GM21447 (cell line): ENCODE data around the gene S1PR1.
"Not testable (repeated sequence)": the region's sequence is repeated elsewhere in the genome, so short reads cannot be mapped to it uniquely, and the experiment has no call there.

Experiments
- ATAC-seq: cut with Tn5 transposase; IDR thresholded peaks from one replicate; pipeline ENCODE4 v1.9.1; 2021; ENCODE audit not compliant: unreplicated experiment

Gene S1PR1

DNA sequence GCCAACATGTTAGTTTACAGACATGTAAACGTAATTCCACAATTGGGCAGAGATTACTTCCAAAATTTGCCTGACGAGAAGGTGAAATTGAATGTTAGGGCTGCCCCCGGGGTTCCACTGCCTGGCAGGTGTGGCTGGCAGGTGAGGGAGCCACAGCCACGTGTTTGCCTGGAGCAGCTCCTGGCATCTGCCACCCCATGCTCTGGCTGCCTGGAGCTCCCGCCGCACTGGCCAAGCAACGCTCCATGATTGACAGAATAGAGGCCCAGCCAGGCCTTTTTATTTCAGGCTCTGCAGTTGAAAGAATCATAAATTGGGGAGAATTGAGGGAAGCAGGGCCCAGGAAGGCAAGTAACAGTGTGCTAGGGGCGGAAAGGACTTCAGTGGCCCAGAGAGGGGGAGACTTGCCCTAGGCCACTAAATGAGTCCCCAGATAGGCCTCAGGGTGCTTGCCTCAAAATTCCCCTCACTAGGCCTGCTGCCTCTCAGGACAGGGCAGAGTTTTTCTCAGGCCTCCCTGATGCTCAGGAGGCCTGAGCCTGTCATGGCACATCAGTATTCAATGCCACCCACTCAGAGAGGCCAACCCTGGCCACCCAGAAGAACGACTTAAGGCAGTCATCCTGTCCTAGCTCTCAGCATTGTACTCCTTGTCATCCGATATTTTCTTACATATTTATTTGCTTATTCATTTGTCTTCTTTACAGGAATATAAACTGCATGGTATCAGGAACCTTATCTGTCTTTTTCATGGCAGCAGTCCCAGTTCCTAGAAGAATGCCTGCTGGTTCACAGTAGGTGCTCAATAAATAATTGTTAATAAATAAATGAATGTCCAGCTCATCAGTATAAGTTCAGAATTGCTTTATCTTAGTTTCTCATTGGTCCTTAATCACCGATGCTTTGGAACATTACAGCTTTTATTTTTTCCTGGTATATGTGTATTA is 16.6 kb upstream of the S1PR1 start:
- ATAC-seq, result no peak

- no peak for ATAC-seq
Measured at GRCh38 chr1:101220906-101221305, 15.9 kb upstream of the S1PR1 start.

DNA sequence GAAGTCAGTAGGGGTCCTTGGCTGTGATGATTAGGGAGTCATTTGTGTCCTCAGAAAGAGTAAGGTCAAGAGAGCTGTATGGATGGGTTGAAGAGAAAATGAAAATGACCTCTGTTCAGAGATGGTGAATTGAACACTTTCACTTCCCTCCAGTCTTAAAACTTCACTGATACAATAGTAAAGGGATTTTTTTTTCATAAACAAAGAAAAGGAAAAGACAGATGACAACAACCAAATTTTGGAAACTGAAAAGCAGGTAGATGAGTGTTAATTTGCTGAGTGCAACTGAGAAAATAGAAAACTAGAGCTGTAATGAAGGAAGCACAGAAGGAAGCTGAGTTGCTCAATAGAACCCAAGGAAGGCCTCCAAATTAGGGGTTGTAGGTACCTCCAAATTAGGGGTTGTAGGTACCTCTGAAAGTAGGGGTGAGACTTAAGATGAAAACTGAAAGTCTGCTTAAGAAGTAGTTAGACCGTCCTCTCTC is 14.8 kb upstream of the S1PR1 start:
- peak; percentile 97 for ATAC-seq

GRCh38 chr1:101227837-101228236 is 9.0 kb upstream of the S1PR1 start:
- ATAC-seq, result no peak

DNA sequence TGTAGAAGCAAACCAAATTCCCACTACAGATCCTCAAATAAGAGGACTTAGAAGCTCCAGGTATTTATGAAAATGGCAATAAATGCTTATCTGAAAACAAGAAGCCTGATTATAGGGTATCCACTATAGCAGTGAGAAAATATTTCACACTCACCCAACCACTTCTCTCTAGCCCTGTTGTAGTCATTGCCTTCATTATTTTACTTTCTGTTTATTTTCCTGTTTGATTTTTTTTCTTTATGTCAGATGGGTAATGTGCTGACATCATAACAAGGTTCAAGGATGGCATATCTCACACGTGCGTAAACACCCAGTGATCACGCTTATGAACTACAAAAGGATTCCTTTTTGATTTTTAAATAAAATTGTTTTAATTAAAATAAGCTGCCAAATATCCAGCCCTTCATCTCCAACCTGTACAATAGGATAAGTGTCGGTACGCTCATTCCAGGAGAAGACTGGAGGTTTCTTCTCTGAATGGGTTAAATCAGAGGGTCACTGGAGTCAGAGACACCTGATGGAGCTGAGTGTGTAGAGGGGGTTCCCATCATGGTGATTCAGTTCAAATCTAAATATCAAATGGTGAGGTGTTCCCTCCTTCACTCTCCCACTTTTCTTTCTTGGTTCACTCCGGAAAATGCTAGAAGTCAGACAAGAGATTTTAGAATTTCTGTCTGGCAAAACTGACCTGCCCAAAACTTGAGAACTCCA is 8.2 kb upstream of the S1PR1 start:
- no peak for ATAC-seq

GRCh38 chr1:101232182-101232581 is 4.6 kb upstream of the S1PR1 start:
- ATAC-seq, result not testable (repeated sequence)

DNA sequence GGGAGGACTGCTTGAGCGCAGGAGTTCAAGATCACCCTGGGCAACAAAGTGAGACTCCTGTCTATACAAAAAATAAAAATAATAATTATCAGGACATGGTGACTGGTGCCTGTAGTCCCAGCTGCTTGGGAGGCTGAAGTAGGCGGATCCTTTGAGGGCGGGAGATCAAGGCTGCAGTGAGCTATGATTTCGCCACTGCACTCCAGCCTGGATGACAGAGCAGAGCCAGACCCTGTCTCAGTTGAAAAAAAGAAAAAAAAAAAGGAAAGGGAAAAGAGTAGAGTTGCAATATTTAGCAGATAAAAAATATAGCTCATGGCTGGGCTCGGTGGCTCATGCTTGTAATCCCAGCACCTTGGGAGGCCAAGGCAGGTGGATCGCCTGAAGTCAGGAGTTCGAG is 3.3 kb upstream of the S1PR1 start:
- ATAC-seq, result no peak

DNA sequence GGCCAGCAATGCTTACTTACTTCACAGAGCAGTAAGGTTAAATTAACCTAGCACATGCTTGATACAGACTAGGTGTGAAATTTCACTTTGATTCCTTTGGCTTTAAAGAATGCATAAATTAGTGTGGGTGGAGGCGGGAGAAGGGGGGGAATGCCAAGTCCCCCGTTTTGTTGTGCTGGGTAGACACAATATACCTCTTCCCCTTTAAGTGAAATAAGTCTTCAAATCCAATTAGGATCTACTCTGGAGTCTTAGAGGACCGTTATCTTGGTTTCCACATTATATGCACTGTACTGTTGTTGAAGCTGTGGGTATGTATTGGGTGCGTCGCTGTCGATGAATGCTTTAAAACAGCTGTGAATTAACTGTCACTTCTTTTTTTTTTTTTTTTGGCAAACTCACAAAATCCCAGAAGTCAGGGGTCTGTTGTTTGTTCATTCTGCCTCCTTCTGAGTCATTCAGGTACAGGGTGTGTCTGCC is 1.6 kb upstream of the S1PR1 start:
- ATAC-seq, result peak; percentile 0

DNA sequence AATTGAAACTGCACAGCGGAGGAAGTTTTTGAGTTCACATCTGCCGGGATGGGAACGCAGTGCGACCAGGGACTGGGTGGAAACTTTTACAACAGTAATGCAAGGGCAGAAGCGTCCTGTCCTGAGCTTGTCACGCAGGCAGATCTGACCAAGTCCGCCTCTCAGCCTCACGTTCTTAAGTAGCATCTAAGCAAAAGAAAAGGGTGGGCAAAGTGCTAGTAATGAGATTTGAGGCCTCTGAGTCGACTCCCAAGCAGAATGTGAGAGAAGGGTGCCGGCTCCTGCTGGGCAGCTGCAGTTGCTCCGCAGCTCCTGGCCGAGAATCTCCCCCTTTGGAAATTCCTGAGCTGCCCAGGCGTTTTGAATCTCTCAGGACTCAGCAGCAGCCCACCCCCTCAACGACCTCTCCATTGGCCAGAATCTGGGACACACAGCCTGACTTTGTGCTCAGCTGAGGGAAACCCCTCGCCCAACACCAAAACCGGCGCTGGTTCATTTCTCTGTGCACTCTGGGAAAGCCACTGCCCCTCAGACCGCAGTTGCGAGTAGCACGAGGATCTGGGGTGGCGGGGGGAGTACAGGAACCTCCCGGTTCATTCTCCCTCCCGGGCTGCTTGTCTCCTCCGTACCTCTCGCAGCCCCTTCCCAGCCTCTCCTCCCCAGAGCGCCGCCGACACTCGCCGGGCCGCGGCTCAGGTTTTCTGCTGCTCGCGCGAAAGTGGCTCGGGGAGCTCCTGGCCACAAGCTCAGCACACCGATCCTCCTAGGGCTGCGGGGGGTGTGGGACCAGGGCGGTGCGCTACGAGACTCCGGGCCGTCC is 913 bp upstream of the S1PR1 start:
- peak; percentile 60 for ATAC-seq

DNA sequence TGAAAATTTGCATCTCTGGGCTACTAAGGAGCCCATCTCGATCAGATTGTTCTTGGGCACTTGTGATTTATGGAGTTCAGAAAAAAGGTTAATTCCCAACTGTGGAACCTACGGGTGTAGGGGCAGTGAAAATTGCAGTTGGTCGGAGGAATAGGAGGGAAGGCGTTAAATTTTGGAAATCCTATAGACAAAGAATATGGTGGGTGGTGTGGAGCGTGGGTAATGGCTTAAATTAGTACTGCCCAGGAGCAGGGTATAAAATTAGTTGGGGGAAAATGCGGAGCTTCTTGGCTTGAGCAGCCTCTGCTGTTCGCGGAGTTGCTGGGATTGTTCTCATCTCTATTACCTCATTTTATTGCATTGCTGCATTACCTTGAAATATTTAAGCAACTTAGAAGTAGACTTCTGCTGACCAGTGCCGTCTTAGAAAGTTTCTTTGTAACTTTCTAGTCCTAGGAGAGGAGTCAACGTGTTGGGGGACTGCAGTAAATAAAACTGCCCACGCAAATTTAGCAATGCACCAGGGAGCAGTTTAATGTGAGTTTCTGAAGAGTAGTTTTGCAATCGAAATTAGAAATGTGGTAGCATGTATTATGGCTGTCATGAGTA is 514 bp downstream of the S1PR1 start:
- ATAC-seq, result no peak

DNA sequence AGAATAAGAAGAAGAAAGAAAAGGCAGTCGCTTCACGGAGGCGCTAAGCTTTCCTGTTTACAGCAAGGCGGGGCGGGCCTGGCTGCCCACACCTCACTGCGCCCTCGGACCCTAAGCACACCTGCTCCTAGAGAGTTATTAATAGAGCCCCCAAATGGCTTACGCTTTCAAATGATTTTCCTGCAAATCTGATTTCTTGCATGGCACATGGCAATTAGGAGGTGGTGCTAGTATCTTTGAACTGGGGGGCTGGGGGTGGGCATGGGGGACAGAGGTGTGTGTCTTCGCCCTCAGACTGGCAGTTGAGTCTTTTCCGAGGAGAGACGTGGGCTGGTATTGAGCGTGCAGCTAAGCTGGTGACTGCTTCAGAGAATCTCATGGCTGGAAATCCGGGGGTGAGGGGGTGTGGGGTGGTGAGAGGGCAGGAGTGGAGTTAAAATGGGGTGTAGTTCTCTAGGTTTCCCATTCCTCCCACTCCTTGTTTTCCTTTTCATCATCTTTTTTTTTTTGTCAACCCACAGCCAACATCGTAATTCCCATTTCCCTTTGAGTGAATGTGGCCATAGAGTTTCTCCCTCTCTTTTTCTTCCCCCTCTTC is 1.3 kb downstream of the S1PR1 start:
- peak; percentile 21 for ATAC-seq

GRCh38 chr1:101238681-101239094 is 1.9 kb downstream of the S1PR1 start:
- peak; percentile 16 for ATAC-seq

GRCh38 chr1:101239095-101240040 is 2.5 kb downstream of the S1PR1 start:
- ATAC-seq, result no peak

GRCh38 chr1:101240041-101240430 is 3.2 kb downstream of the S1PR1 start:
- no peak for ATAC-seq

- peak; percentile 20 for ATAC-seq
Measured at GRCh38 chr1:101241485-101242225, 4.8 kb downstream of the S1PR1 start.

DNA sequence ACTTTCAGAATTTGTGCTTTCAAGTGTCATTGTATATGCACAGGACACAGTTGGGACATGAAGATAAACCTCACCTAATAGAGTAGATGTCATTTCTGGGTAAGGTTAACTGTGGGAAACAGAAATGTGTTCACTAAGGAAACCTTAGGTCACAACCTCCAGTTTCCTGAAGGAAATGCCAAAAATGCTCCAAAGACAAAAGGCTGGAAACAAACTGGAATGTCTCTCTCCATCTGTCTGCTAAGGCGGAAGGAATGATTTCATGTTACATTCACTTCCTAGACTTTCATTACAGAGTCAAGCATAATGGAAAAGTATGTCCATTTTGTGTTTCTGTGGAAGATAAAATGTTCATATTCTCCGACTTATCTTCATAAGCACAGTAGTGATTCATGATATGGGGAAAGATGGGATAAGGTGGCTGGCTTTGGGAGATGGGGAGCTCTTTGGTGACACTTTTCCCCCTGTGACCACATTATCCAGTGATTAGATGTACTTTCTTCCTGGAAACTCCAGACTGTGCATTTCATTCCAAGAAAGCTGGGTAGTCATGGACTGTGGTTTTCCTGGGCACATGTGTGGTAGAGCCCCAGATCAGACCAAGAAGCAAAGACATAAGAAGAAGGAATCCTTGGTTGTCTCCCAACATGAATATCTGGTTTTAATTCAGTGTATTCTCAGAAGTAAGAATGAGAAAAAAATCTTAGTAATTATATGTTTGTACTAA is 5.7 kb downstream of the S1PR1 start:
- ATAC-seq, result no peak

DNA sequence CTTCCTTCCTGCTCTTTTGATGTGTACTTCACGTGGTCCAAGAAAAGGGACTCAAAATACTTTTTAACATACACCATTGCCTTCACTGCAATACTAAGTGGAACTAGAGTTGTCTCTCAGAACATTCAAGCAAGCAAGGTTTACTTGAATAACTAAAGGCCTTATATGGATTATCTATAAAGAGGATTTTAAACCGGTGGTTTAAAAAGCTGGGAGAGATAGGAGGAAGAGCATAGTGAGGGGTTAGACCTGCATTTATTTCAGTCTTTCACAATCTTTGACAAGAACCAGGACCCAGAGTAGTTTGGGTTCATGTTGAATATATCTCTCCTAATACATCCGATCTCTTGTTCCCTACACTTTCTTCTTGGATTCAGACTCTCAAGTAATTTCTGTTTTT is 6.9 kb downstream of the S1PR1 start:
- no peak for ATAC-seq

DNA sequence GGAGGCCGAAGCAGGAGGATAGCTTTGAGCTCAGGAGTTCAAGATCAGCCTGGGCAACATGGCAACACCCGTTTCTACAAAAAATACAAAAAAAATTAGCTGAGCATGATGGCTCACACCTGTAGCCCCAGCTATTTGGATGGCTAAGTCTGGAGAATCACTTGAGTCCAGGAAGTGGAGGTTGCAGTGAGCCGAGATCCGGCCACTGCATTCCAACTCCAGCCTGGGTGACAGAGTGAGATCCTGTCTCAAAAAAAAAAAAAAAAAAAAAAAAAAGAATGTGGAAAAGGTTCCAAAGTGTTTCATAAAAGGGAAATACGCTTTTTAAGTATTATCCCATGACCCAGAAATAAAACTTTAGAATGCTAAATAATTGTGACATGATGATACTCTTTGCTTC is 8.0 kb downstream of the S1PR1 start:
- ATAC-seq, result no peak
